ENCODE results near the gene PTPRN2. TPM values are rescaled to one million over a fixed set of nuclear protein-coding genes. Genes with fewer than 3 reads are reported as not detected.
"Not testable (repeated sequence)": the region's sequence is repeated elsewhere in the genome, so short reads cannot be mapped to it uniquely, and the experiment has no call there.

Gene PTPRN2
- total RNA-seq, 4 donors from 2014 or later: 14.9 to 34.3 (median 21.3) TPM

DNA sequence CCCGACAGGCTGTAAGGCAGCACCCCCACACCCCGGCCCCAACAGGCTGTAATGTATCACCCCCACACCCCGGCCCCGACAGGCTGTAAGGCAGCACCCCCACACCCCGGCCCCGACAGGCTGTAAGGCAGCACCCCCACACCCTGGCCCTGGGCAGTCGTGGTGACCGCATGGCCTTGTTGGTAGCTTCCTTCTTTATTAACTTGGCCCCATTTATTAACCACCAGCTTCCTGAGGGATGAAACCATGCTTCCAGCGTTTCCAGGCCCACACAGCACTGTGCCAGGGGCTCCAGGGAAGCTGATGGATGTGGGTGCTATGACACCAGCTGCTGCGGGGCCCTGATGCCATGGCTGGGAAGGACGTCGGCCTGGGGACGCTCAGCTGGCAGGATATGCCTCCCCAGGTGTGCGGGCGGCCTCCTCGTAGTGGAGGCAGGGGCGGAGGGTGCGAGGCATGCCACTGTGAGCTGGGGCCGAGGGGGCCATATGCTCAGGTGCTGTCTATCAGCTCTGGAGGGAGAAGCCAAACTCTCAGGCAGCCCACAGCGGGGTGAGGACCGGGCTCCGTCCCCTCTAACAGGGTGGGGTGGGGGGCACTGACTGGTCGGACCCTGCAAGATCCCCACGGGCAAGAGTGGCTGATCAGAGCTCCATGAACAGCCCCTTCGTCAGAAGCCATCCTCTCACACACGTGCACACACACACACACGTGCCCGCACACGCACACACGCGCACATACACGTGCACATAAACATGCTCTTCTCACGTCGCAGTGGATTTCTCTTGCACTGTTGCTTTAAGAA, 311.0 kb downstream of the PTPRN2 start:
- TF ChIP-seq POLR2A (IDR thresholded peaks at IDR 0.05): no peak
- TF ChIP-seq, protein P1, sequence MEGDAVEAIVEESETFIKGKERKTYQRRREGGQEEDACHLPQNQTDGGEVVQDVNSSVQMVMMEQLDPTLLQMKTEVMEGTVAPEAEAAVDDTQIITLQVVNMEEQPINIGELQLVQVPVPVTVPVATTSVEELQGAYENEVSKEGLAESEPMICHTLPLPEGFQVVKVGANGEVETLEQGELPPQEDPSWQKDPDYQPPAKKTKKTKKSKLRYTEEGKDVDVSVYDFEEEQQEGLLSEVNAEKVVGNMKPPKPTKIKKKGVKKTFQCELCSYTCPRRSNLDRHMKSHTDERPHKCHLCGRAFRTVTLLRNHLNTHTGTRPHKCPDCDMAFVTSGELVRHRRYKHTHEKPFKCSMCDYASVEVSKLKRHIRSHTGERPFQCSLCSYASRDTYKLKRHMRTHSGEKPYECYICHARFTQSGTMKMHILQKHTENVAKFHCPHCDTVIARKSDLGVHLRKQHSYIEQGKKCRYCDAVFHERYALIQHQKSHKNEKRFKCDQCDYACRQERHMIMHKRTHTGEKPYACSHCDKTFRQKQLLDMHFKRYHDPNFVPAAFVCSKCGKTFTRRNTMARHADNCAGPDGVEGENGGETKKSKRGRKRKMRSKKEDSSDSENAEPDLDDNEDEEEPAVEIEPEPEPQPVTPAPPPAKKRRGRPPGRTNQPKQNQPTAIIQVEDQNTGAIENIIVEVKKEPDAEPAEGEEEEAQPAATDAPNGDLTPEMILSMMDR (IDR thresholded peaks at IDR 0.05): no peak
- no peaks in the 10 kb centered on the region for H3K36me3 ChIP-seq
- H3K4me3 ChIP-seq: no peak overlapping the region
- H3K27ac ChIP-seq: no peak overlapping the region
- no peaks in the 10 kb centered on the region for H3K27me3 ChIP-seq
- H3K4me1 ChIP-seq: no peaks in the 10 kb centered on the region
- H3K9me3 ChIP-seq: no peaks in the 10 kb centered on the region
- peak in 1 of 3 donors; percentile 38 for DNase-seq

DNA sequence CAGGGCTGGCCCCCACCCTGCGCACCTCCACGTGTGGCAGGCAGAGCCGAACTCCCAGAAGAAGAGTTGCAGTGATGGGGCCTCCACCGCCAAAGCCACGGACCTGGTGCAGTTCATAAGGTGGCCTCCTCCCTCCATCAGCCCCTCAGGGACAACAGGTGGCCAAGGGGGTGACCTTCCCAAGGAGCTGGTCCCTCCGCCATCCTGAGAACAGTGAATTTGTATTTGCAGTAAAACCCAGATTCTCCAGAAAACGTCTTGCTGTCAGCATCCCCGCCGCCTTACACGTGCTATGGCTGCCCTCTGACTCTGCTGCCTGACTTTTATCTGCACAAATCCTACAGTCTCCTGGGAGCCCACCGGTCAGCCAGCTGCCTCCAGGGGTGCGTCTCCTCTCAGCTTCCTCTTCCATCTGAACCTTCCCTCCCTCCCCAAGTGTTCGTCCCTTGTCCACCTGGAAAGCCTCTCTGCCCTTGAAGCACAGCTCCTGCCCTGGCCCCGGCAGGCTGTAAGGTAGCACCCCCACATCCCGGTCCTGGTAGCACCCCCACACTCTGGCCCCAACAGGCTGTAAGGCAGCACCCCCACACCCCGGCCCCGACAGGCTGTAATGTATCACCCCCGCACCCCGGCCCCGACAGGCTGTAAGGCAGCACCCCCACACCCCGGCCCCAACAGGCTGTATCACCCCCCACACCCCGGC, 311.8 kb downstream of the PTPRN2 start:
- no peaks in the 10 kb centered on the region for H3K27me3 ChIP-seq
- TF ChIP-seq, protein P1 (IDR thresholded peaks at IDR 0.05): no peak
- TF ChIP-seq POLR2A (IDR thresholded peaks at IDR 0.05): no peak
- no peaks in the 10 kb centered on the region for H3K36me3 ChIP-seq
- no peak overlapping the region for H3K27ac ChIP-seq
- no peaks in the 10 kb centered on the region for H3K4me1 ChIP-seq
- DNase-seq: peak in 1 of 3 donors; percentile 21
- no peak overlapping the region for H3K4me3 ChIP-seq
- H3K9me3 ChIP-seq: no peaks in the 10 kb centered on the region

DNA sequence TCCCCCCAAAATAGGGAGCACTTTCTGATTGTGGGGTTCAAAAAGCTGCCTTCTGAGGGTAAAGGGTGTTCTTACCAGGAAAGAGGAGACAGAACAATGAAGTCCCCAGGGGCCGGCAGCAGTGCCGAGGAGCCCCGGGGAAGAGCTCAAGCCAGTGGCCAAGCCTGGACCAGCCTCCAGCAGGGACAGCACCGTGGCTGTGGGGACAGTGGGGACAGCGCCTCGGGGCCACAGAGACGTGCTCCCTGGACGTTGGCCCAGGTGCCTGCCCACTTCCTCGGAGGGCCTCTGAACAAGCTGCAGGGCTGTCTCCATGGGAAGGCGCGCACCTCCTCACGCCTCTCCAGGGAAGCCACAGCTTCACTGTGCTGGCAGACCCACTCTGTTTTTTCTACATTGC, 312.6 kb downstream of the PTPRN2 start:
- peak in 1 of 3 donors; percentile 27 for DNase-seq
- Histone ChIP-seq H3K36me3 (no peaks in the 10 kb centered on the region), H3K4me1 (no peaks in the 10 kb centered on the region), H3K27ac (no peak overlapping the region), H3K4me3 (no peak overlapping the region), H3K9me3 (no peaks in the 10 kb centered on the region), H3K27me3 (no peaks in the 10 kb centered on the region)
- TF ChIP-seq, protein P1 (IDR thresholded peaks at IDR 0.05): no peak
- no peak for TF ChIP-seq POLR2A (IDR thresholded peaks at IDR 0.05)

DNA sequence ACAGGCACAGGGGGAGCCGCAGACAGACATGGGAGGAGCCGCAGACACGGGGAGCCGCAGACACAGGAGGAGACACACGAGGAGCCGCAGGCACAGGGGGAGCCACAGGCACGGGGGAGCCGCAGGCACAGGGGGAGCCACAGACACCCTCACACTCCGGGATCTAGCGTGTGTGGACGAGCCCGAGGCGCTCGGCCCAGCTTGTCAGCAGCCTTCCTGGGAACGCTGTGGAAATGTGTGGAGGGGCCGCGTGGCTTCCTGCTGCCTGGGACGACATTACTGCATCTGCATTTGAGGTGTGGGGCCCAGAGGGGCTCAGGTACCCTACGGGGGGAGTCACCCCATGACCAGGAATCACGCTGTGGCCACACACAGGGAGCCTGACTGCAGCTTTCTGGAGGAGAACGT, 313.2 kb downstream of the PTPRN2 start:
- Histone ChIP-seq H3K27ac (no peak overlapping the region), H3K27me3 (no peaks in the 10 kb centered on the region), H3K4me1 (no peaks in the 10 kb centered on the region), H3K9me3 (no peaks in the 10 kb centered on the region), H3K4me3 (no peak overlapping the region), H3K36me3 (no peaks in the 10 kb centered on the region)
- peak in 1 of 3 donors; percentile 32 for DNase-seq
- TF ChIP-seq, protein P1 (IDR thresholded peaks at IDR 0.05): no peak
- TF ChIP-seq POLR2A (IDR thresholded peaks at IDR 0.05): no peak

DNA sequence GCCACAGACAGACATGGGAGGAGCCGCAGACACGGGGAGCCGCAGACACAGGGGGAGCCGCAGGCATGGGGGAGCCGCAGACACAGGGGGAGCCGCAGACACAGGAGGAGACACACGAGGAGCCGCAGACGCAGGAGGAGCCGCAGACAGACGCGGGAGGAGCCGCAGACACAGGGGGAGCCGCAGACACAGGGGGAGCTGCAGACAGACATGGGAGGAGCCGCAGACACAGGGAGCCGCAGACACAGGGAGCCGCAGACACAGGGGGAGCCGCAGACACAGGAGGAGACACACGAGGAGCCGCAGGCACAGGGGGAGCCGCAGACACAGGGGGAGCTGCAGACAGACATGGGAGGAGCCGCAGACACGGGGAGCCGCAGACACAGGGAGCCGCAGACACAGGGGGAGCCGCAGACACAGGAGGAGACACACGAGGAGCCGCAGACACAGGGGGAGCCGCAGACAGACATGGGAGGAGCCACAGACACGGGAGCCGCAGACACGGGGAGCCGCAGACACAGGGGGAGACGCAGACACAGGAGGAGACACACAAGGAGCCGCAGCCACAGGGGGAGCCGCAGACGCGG, 313.8 kb downstream of the PTPRN2 start:
- not testable (repeated sequence) for H3K27ac ChIP-seq, H3K9me3 ChIP-seq, H3K4me1 ChIP-seq, H3K27me3 ChIP-seq, H3K36me3 ChIP-seq, H3K4me3 ChIP-seq
- peak in 1 of 3 donors; percentile 47 for DNase-seq
